Measurements from ENCODE around the gene ITPR3. TPM values are rescaled to one million over a fixed set of nuclear protein-coding genes. Genes with fewer than 3 reads are reported as not detected.

ITPR3 gene
- total and polyA plus RNA-seq, 2 donors from 2014 or later, result 4.2 to 86.3 TPM

GRCh38 chr6:33682341-33682740 is 61.2 kb downstream of the ITPR3 start:
- Histone ChIP-seq H3K36me3 (ENCODE audit: control insufficient read depth in 2 of 3, insufficient read depth in 3 of 3, low read length in 3 of 3) (peaks cover 0 to 2% (median 0%) of the 10 kb centered on the region in 3 donors), H3K9me3 (ENCODE audit: control insufficient read depth in 2 of 3, insufficient read depth in 1 of 3, low read length in 3 of 3) (no peaks in the 10 kb centered on the region), H3K27ac (ENCODE audit: low read depth in 2 of 2, low read length in 2 of 2) (no peak overlapping the region), H3K27me3 (ENCODE audit: control insufficient read depth, insufficient read depth, low read length) (no peaks in the 10 kb centered on the region), H3K4me1 (ENCODE audit: control insufficient read depth in 2 of 3, insufficient read depth in 2 of 3, low read depth in 1 of 3, low read length in 3 of 3) (no peaks in the 10 kb centered on the region), H3K9ac (ENCODE audit: low read length in 3 of 3) (no peak overlapping the region), H3K4me3 (ENCODE audit: low read length in 3 of 3) (no peak overlapping the region)
- DNase-seq, result no peak
- TF ChIP-seq CTCF (IDR thresholded peaks at IDR 0.05; ENCODE audit: borderline replicate concordance, extremely low read depth, insufficient read depth), result no peak
- FAIRE-seq, result no peak
- intact Hi-C loops (cut with DNase I), result no loop called here

GRCh38 chr6:33683051-33683571 is 62.0 kb downstream of the ITPR3 start:
- H3K36me3 ChIP-seq (ENCODE audit: control insufficient read depth in 2 of 3, insufficient read depth in 3 of 3, low read length in 3 of 3), result peaks cover 0 to 2% (median 0%) of the 10 kb centered on the region in 3 donors
- intact Hi-C loops (cut with DNase I), result no loop called here
- peak in 2 of 5 donors; percentile 17 to 35 for DNase-seq
- H3K27me3 ChIP-seq (ENCODE audit: control insufficient read depth, insufficient read depth, low read length), result no peaks in the 10 kb centered on the region
- H3K27ac ChIP-seq (ENCODE audit: low read depth in 2 of 2, low read length in 2 of 2), result no peak overlapping the region
- no peak for TF ChIP-seq CTCF (IDR thresholded peaks at IDR 0.05; ENCODE audit: borderline replicate concordance, extremely low read depth, insufficient read depth)
- H3K4me3 ChIP-seq (ENCODE audit: low read length in 3 of 3), result no peak overlapping the region
- no peak for FAIRE-seq
- H3K9me3 ChIP-seq (ENCODE audit: control insufficient read depth in 2 of 3, insufficient read depth in 1 of 3, low read length in 3 of 3), result no peaks in the 10 kb centered on the region
- H3K9ac ChIP-seq (ENCODE audit: low read length in 3 of 3), result no peak overlapping the region
- no peaks in the 10 kb centered on the region for H3K4me1 ChIP-seq (ENCODE audit: control insufficient read depth in 2 of 3, insufficient read depth in 2 of 3, low read depth in 1 of 3, low read length in 3 of 3)

GRCh38 chr6:33683576-33684427 is 62.7 kb downstream of the ITPR3 start:
- intact Hi-C loops (cut with DNase I), result no loop called here
- no peaks in the 10 kb centered on the region for H3K9me3 ChIP-seq (ENCODE audit: control insufficient read depth in 2 of 3, insufficient read depth in 1 of 3, low read length in 3 of 3)
- DNase-seq (no peak), FAIRE-seq (no peak)
- no peak overlapping the region for H3K4me3 ChIP-seq (ENCODE audit: low read length in 3 of 3)
- no peak overlapping the region for H3K9ac ChIP-seq (ENCODE audit: low read length in 3 of 3)
- TF ChIP-seq CTCF (IDR thresholded peaks at IDR 0.05; ENCODE audit: borderline replicate concordance, extremely low read depth, insufficient read depth), result no peak
- H3K27ac ChIP-seq (ENCODE audit: low read depth in 2 of 2, low read length in 2 of 2), result no peak overlapping the region
- H3K27me3 ChIP-seq (ENCODE audit: control insufficient read depth, insufficient read depth, low read length), result no peaks in the 10 kb centered on the region
- peaks cover 0 to 2% (median 0%) of the 10 kb centered on the region in 3 donors for H3K36me3 ChIP-seq (ENCODE audit: control insufficient read depth in 2 of 3, insufficient read depth in 3 of 3, low read length in 3 of 3)
- no peaks in the 10 kb centered on the region for H3K4me1 ChIP-seq (ENCODE audit: control insufficient read depth in 2 of 3, insufficient read depth in 2 of 3, low read depth in 1 of 3, low read length in 3 of 3)

All from kidney (tissue), 14 donors.